EH (cell line): ENCODE measurements around the gene GAGE12C.
"Not testable (repeated sequence)": the region's sequence is repeated elsewhere in the genome, so short reads cannot be mapped to it uniquely, and the experiment has no call there.

Experiments used
- DNase-seq: peaks from one replicate; pipeline ENCODE4 v3.0.0-alpha.2; 2015; ENCODE audit warnings: low read depth

GAGE12C gene, protein sequence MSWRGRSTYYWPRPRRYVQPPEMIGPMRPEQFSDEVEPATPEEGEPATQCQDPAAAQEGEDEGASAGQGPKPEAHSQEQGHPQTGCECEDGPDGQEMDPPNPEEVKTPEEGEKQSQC

DNA sequence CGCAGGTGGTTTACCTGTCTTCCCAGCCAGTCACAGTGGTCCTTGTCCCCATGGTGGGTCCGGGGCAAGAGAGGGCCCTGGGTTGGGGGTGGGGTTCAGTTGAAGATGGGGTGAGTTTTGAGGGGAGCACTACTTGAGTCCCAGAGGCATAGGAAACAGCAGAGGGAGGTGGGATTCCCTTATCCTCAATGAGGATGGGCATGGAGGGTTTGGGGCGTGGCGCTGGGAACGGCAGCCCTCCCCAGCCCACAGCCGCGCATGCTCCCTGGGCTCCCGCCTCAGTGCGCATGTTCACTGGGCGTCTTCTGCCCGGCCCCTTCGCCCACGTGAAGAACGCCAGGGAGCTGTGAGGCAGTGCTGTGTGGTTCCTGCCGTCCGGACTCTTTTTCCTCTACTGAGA, at the start of gene GAGE12C:
TSS of gene GAGE12C (plus strand) at position 301 of the 400 bp plus-strand sequence. CDS start 1,155 bp downstream, outside the sequence.
- DNase-seq: not testable (repeated sequence)

DNA sequence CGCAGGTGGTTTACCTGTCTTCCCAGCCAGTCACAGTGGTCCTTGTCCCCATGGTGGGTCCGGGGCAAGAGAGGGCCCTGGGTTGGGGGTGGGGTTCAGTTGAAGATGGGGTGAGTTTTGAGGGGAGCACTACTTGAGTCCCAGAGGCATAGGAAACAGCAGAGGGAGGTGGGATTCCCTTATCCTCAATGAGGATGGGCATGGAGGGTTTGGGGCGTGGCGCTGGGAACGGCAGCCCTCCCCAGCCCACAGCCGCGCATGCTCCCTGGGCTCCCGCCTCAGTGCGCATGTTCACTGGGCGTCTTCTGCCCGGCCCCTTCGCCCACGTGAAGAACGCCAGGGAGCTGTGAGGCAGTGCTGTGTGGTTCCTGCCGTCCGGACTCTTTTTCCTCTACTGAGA, 9.5 kb downstream of the GAGE12C start, which contains the start of gene GAGE12D:
TSS of gene GAGE12D (plus strand) at position 301 of the 400 bp plus-strand sequence. CDS start 1,155 bp downstream, outside the sequence.
- not testable (repeated sequence) for DNase-seq

DNA sequence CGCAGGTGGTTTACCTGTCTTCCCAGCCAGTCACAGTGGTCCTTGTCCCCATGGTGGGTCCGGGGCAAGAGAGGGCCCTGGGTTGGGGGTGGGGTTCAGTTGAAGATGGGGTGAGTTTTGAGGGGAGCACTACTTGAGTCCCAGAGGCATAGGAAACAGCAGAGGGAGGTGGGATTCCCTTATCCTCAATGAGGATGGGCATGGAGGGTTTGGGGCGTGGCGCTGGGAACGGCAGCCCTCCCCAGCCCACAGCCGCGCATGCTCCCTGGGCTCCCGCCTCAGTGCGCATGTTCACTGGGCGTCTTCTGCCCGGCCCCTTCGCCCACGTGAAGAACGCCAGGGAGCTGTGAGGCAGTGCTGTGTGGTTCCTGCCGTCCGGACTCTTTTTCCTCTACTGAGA, 19.0 kb downstream of the GAGE12C start, which contains the start of gene GAGE12E:
TSS of gene GAGE12E (plus strand) at position 301 of the 400 bp plus-strand sequence. CDS start 1,155 bp downstream, outside the sequence.
- DNase-seq: not testable (repeated sequence)

DNA sequence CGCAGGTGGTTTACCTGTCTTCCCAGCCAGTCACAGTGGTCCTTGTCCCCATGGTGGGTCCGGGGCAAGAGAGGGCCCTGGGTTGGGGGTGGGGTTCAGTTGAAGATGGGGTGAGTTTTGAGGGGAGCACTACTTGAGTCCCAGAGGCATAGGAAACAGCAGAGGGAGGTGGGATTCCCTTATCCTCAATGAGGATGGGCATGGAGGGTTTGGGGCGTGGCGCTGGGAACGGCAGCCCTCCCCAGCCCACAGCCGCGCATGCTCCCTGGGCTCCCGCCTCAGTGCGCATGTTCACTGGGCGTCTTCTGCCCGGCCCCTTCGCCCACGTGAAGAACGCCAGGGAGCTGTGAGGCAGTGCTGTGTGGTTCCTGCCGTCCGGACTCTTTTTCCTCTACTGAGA, 28.6 kb downstream of the GAGE12C start, which contains the start of gene GAGE12F:
TSS of gene GAGE12F (plus strand) at position 301 of the 400 bp plus-strand sequence. CDS start 1,155 bp downstream, outside the sequence.
- DNase-seq: not testable (repeated sequence)

DNA sequence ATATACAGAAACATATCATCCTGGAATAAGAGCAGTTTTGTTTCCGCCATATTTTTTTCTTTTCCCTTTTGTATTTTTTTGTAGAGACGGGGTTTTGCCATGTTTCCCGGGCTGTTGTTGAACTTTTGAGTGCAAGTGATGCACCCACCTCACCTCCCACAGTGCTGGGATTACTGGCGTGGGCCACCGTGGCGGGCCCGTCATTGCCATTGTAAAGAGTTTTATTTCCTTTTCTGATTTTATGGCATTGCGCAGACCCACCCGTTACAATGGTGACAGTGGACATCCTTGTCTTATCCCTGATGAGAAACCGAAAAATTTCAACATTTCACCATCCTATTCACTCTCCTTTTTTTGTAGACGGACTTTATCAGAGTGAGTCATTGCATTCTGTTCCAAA, 36.8 kb downstream of the GAGE12C start:
- DNase-seq: not testable (repeated sequence)

DNA sequence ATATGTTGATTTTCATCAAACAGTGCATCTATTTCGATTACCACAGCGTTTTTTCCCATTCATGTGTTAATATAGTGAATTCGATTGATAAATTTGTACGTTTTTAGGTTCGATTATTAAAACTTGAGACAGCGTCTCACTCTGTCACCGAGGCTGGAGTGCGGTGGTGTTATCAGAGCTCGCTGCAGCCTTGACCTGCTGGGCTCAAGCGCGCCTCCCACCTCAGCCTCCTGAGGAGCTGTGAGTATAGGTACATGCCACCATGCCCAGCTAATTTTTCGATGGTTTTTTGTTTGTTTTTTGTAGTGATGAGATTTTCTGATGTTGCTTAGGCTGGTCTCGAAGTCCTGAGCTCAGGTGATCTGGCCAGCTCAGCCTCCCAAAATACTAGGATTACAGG, 37.2 kb downstream of the GAGE12C start:
- DNase-seq: not testable (repeated sequence)

DNA sequence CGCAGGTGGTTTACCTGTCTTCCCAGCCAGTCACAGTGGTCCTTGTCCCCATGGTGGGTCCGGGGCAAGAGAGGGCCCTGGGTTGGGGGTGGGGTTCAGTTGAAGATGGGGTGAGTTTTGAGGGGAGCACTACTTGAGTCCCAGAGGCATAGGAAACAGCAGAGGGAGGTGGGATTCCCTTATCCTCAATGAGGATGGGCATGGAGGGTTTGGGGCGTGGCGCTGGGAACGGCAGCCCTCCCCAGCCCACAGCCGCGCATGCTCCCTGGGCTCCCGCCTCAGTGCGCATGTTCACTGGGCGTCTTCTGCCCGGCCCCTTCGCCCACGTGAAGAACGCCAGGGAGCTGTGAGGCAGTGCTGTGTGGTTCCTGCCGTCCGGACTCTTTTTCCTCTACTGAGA, 38.1 kb downstream of the GAGE12C start, which contains the start of gene GAGE12G:
TSS of gene GAGE12G (plus strand) at position 301 of the 400 bp plus-strand sequence. CDS start 1,155 bp downstream, outside the sequence.
- not testable (repeated sequence) for DNase-seq

DNA sequence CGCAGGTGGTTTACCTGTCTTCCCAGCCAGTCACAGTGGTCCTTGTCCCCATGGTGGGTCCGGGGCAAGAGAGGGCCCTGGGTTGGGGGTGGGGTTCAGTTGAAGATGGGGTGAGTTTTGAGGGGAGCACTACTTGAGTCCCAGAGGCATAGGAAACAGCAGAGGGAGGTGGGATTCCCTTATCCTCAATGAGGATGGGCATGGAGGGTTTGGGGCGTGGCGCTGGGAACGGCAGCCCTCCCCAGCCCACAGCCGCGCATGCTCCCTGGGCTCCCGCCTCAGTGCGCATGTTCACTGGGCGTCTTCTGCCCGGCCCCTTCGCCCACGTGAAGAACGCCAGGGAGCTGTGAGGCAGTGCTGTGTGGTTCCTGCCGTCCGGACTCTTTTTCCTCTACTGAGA, 47.7 kb downstream of the GAGE12C start, which contains the start of gene GAGE12H:
TSS of gene GAGE12H (plus strand) at position 301 of the 400 bp plus-strand sequence. CDS start 1,155 bp downstream, outside the sequence.
- DNase-seq: not testable (repeated sequence)
